Liver (tissue), 3 donors: Measurements from ENCODE around the gene FGR.

Source experiments
- ATF3 ChIP-seq: IDR thresholded peaks from 2 replicates; pipeline ENCODE4 v1.6.1; 2016; ENCODE audit warnings: antibody characterized with exemption
- CTCF ChIP-seq: fragments of 150-350 bp; IDR thresholded peaks from 2 replicates; pipeline ENCODE4 v1.5.1; 2017; ENCODE audit warnings: improper control_type of control experiment, low read depth, low read length; ENCODE audit not compliant: missing input control
- FOXA1 ChIP-seq: IDR thresholded peaks from 2 replicates; pipeline ENCODE4 v1.6.1; 2016; ENCODE audit warnings: antibody characterized with exemption
- GABPA ChIP-seq, 2 donors: IDR thresholded peaks in 1 of 2; conservative IDR thresholded peaks in 1 of 2; 2 replicates each; pipeline ENCODE4 v1.6.1; 2016; ENCODE audit warnings: antibody characterized with exemption in 2 of 2, mild to moderate bottlenecking in 1 of 2, moderate library complexity in 1 of 2
- HNF4G ChIP-seq: IDR thresholded peaks from 2 replicates; pipeline ENCODE4 v1.6.1; 2016; ENCODE audit warnings: antibody characterized with exemption
- JUND ChIP-seq, 2 donors: IDR thresholded peaks; 2 replicates each; pipeline ENCODE4 v1.6.1; 2016; ENCODE audit warnings: antibody characterized with exemption in 2 of 2
- RAD21 ChIP-seq, 2 donors: IDR thresholded peaks; 2 replicates each; pipeline ENCODE4 v1.6.1; 2016; ENCODE audit warnings: antibody characterized with exemption in 2 of 2, mild to moderate bottlenecking in 2 of 2
- REST ChIP-seq: IDR thresholded peaks from 2 replicates; pipeline ENCODE4 v1.6.1; 2016; ENCODE audit warnings: antibody characterized with exemption, mild to moderate bottlenecking
- SP1 ChIP-seq: IDR thresholded peaks from 2 replicates; pipeline ENCODE4 v1.6.1; 2018; ENCODE audit warnings: antibody characterized with exemption, mild to moderate bottlenecking
- TAF1 ChIP-seq: conservative IDR thresholded peaks from 2 replicates; pipeline ENCODE4 v1.6.1; 2016; ENCODE audit warnings: antibody characterized with exemption, mild to moderate bottlenecking
- YY1 ChIP-seq: IDR thresholded peaks from 2 replicates; pipeline ENCODE4 v1.6.1; 2016; ENCODE audit warnings: antibody characterized with exemption, mild to moderate bottlenecking
- donor health status: healthy.
- donor health status: healthy.

GRCh38 chr1:27615346-27616192, 19.4 kb downstream of the FGR start:
- no peak for TF ChIP-seq JUND (IDR thresholded peaks at IDR 0.05)
- TF ChIP-seq YY1: no peak
- no peak for TF ChIP-seq ATF3
- TF ChIP-seq CTCF: no peak
- TF ChIP-seq REST: no peak
- TF ChIP-seq HNF4G: no peak
- TF ChIP-seq RAD21 (IDR thresholded peaks at IDR 0.05): no peak
- TF ChIP-seq TAF1: no peak
- TF ChIP-seq SP1: no peak
- TF ChIP-seq FOXA1: no peak
- TF ChIP-seq GABPA (IDR thresholded peaks at IDR 0.05 in 1 of 2, conservative IDR thresholded peaks at IDR 0.05 in 1 of 2): no peak
